ENCODE measurements around the gene GRID1. TPM values are rescaled to one million over a fixed set of nuclear protein-coding genes. Genes with fewer than 3 reads are reported as not detected.

GRID1 gene
- polyA plus RNA-seq, 12 donors, result 3.0 to 7.0 (median 4.9) TPM; not detected in 2

DNA sequence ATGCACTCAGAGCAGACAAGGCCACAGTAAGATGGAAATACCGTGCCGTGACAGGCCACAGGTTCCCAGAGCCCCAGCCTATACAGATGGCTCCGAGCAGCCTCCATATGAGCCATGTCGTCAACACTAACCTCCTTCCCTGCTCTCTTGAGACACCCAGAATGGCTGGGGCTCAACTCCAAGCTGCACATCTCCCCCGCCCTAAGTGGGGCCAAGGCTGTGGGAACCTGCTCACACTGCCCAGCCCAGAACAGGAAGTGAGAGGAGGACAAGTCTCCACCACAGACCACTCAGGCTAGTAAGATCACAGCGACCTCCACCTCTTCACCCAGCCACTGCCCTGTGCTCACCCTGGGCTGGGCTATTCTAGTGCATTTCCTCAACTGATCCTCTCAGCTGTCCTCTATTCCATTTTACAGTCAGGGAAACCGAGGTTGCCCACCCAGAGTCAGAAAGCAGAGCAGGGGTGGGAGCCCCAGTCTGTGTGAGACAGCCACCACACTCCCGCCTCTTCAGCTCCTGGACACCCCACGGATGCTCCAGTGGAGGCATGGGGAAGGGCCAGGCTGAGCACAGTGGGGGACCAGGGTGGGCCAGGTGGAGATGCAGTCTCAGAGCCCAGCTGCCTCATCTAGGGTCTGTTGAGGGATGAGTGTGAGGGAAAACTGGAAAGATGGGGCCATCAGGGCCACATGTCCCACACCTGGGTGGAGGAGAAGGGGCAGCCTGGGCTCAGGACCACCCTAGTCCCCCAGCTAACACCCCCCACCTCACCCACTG, 11.6 kb downstream of the GRID1 start:
- DNase-seq, result no peak

DNA sequence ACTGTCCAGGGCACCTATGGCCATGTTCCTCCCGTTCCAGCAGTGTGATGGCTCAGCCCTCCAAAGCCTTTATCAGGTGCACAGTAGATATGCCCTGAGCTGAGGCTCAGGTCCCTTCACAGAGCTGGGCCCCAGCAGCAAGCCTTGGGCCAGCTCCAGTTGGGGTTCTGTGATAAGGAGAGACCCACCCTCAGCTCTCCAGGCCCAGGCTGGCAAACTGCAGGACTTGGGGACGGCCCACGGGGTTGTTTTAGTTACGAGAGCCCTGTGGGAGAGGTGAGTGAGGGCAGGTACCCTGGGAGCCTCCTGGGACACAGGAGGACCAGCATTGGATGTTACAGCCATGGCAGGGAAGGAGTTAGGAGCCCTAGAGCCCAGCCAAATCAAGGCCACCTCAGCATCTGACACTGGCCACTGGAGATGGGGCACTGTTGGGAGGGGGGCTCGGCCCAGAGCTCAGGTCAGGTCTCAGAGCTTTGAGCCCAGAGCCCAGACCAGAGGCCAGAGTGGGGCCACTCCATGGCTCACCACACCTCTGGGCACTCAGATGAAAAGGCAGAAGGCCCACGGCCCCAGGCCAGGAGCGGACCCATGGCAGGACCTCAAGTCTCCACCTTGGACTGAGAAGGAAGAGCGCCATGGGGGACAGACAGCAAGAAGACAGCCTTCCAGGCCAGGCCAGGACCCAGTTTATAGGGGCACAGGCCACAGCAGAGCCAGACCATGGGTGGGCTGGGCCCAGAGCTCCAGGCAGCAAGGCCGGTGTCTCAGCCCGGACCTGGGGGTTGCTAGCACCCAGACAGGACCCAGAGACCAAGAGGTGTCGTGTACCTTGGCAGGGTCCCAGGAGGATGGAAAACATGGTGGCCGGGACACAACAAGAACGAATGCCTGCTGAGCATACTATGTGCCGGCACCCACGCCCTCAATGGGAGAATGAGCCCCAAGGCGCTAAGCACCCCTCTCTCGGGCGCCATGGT, 12.8 kb downstream of the GRID1 start:
- no peak for DNase-seq

DNA sequence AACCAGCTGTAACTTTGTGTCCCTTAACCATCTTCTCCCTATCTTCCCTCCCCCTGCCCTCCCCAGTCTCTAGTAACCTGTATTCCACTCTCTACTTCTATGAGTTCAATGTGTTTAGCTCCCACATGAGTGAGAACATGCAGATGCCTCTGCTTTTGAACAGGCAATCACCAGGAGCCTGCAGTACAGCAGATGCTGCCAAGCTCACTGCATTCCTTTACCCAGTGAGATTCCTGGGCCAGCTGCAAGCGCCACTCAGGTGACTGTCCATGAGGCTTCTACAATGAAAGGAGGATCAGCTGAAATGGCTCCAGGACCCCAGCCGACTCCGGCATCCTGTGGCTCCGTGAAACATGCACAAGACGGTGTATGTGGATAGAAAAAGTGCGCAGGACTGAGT, 15.7 kb downstream of the GRID1 start:
- no peak for DNase-seq

DNA sequence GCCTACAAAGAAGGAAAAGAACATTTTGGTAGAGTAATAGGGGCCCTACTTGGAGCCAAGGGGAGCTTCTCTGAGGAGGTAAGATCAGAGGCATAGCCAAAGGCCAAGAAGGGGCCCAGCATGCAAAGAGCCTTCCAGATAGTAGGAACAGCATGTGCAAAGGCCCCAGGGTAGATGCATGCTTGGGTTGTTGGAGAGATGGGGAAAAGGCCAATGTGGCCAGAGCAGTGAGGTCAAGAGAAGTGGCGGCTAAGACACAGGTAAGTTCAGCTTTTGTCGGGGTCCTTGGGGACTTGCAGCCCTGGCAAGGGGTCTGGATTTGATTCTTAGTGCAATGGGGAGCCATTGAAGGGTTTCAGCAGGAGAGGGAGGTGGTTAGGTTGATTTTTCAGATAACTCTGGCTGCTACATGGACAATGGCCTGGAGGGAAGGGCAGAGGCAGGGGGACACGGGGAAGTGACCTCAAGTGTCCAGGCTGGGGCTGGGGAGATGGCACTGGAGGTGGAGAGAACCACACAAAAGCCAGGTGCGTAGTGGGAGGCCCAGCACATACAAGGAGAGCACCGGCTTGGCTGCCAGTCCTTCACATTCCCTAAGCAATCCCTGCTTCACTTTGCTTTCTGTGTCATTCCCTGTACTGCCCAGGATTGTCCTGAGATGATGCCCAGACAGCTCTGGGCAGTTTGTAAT, 16.5 kb downstream of the GRID1 start:
- DNase-seq, result no peak

DNA sequence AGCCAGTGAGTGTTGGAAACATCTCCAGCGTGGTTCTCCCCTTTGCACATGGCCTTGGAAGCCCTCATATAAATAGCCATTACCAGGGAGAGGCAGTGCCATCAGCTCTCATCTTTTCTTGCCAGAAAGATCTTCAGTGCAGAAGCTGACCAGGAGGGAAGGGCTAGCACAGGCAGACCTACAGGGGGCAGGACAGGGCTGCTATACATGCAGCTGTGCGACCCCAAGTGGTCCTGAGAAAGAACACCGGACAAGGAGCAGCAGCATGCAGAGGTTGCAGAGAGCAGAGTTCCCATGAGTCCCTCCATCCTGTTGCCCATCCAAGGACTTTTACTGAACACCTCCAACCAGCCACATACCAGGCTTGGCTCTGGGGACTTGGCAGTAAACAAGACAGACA, 17.1 kb downstream of the GRID1 start:
- no peak for DNase-seq

DNA sequence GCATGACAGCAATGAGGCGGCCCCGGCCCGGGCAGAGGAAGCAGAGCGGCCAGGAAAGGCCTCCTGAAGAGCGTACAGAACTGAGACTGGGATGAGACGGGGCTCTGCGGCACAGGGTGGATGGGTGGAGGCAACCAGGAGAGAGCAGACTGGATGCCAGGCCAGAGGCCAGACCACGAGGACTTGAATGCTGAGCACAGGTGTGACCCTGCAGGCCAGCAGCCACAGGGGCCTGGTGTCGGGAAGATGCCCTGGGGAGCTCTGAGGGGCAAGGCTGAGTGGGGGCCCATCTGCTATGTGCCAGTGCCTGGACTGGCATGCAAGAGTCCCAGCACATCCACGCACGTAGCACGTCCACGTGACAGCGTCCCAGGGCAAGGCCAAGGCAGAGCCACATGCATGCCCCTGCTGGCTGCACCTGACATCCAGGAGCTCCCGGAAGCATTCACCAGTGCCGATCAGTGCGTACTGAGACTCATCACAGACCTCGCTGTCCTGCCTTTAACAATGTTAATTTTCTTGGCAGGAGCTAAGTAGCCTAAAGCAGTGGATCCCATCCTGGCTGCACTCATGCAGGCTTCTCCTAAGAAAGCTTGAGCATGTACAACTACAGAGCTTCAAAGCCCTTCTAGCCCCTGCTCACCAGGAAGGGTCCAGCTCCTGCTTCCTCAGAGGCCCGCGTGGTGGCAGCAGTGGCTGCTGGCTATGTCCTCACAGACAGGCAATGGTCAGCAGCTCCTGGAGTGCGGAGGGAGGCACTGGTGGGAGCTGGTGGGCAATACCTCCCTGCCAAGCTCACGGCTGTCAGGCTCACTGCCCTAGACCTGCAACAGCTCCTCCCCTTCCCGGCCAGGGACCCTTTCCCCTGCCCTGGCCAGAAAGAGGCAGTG, 18.0 kb downstream of the GRID1 start:
- DNase-seq, result no peak

DNA sequence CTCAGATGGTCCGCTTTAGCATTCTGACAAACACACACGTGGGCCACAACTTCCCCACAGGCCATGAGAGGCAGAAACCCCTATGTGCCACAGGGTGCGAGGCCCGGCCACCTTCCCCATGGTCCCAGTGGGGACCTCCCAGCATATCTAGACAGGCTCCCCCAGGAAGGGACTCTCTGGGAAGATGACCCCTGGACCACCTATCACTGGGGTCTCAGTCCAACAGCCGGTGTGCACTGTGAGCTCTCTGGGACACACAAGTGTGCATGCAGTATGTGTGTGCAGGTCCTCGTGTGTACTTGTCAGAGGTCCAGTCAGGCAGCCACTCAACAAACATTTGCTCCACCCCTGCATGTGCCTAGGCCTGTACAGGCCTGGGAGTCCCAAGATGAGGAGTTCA, 18.7 kb downstream of the GRID1 start:
- DNase-seq, result no peak

DNA sequence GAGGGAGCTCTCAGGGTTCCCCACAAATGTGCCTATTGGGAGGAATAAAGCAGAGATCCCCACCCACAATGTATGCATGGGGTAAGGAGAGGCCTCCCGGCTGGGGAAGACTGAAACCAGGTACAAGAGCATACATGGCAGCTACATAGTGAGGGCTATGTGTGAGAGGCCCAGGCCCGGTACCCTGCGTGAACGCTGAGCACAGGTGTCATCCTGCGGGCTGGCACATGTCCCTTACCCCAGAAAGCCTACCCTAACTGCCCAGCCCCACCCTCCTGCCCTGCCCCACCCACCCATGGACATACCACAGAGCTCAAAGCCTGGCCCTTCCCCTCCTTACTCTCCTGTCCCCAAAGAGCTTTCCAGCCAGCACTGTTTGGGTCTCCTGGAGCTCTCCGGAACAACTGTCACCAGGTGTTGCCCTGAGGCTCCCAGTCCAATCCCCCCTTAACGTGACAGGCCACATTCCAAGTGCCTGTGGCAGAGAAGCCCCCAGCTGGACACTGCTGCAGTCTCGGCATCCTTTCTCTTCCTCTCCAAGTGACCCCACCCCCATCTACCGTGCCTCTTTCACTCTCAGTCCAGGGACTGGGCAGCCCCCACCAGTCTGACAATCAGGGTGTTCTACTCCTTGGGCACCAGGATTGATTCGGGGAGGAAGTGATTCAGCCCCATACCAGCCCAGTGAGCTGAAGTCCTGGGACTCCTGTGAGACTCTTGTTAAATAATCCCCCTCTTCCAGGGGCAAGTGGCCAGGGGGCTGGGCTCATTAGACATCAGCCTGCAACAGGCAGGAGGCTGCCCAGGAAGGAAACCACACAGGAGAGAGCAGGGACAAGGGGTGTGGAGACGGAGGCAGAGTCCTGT, 19.6 kb downstream of the GRID1 start:
- no peak for DNase-seq

DNA sequence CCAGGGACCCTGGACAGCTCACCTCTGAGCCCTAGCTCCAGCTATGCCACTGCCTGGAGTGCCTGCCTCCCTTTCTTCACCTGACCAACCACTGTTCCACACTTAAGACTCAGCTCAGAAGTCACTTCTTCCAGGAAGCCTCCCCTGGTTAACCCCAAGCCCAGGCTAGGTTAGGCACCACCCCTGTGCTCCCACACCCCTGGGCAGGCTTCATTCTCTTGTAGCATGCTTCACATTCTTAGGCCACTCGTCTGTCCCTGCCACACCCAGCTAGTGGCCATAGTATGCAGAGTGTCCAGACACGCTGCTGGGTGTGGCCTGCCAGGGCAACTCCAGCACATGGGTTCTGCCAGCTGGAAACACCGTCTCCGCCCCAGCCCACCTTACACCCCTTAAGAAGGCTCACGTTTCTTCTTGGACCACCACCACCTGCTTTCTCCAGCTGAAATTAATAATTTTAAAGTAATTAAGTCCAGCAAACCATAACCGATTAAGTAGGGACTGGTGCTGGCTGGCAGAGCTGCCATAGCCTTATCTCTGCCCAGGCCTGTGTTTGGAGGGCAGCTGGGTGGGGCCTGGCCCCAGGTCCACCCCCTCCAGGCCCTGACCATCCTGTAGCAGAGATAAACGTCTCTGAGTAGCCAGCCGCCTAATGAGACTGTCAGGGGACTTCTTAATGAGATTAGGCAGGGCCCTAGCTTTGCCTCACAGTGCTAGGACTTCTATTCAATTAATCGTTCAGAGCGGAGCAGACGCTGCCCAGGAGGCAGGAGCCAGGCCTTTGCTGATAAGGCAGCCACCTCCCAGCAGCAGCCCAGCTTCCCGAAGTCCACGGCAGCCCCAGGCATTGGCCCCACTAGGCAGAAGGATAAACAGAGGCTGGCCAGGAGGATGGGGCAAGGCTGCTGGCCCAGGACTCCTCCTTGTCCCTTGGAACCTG, 20.5 kb downstream of the GRID1 start:
- no peak for DNase-seq

DNA sequence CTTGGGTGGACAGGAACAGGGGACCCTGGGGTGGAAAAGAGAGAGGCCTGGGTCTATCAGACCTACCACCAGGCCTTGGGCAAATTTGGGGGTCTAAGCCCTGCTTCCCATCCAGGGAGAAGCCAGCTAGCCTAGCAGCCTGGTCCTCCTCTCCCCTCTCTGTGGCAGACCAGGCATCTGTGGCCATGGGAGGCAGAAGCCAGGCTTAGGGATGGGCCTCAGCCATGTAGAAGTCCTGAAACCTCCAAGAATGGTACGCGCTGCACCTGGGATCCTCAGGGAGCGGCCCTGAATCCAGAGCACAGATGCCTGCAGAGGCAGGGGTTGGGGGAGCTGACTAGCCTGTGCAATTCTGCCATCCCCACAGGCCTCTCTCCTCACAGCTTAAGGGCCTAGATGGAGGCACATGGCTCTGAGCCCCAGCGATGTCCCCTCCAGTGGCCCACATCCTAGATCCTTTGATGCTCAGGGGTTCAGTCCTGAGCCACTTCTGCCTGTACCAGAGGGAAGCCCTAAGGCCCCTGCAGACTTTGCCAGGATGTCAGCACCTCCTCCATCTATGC, 21.2 kb downstream of the GRID1 start:
- DNase-seq, result no peak

DNA sequence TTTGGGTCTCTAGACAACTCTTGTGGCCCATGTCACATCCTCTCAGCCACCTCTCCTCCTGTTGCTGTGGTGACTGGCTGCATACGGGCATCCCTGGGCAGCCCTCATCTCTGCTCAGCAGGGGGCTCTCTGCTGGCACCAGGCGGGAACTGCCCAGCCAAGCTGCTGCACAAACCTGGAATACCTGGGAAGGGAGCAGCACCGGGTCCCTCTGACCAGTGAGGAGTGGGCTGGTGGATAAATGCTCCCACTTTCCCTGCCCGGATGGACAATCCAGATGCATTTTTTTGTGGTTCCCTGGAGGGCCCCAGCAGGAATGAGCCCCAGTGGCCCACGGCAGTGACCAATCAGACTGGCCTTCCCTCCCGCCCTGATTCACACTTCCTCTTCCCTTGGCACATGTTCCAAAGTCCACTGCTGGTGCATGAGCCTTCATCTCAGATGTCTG, 21.9 kb downstream of the GRID1 start:
- DNase-seq, result no peak

DNA sequence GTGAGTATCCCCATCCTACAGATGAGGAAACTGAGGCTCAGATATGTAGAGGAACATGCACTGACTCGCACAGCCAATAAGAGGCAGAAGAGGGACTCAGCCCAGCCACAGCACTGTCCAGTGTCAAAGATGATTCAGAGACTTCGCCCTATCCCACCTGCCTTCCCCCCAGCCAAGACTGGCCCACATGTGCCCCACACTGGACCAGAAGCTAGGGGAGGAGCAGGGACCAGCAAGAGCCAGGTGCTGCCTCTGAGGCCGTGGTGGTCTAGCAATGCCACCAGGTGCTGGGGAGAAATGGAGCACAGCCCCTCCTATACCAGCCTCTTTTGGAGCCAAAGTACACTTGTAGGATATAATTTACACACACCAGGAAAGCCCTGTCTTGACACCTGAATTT, 22.3 kb downstream of the GRID1 start:
- no peak for DNase-seq

DNA sequence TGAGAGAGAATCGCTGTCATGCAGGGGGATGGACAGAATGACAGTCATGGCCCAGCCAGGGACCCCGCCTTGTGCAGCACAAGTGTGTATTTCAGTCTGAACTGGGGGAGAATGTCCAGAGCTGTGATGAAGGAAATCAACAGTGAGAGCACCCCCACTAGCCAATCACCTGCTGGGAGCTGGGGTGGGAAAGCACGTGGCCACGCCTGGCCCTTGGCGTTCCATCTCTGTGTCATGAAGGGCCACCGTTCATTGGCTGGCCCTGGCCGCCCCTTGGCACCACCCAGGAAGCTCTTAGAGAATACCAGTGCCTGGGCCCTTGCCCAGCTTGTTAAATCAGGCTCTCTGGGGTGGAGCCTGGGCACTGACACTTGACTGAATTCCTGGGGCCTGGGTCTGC, 22.8 kb downstream of the GRID1 start:
- DNase-seq, result no peak

DNA sequence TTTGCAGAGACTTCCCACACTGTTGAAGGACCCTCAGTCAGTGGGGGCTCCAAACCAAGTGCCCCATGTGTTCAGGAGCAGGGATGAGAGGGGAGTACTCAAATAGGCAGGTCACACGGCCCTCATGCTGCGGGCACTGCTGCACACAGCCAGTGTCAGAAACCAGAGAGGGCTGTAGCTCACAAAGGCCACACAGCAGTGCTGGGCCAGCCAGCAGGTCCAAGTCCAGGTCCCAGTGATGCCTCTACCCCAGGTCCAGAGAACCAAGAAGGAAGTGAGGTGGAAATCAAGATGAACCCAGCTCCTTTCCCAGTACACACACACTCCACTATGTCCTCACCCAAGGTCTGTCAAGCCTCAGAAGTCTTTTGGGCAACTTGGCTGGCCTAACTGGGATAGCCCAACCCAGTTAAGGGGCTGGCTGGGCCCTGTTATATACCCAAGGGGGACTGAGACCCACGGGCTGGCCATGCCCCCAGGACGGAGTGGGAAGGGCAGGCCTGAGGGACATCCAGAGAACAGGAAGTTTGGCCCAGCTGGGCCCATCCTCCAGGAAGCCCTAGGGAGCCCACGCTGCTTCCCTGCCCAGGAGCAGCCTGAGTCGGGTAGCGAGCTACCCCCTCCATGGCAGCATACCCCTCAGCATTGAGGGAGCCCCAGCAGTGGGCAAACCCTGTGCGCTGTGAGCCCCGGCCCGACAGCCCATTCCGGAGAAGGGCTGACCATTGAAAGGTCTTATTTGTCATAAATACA, 24.3 kb downstream of the GRID1 start:
- DNase-seq, result no peak

DNA sequence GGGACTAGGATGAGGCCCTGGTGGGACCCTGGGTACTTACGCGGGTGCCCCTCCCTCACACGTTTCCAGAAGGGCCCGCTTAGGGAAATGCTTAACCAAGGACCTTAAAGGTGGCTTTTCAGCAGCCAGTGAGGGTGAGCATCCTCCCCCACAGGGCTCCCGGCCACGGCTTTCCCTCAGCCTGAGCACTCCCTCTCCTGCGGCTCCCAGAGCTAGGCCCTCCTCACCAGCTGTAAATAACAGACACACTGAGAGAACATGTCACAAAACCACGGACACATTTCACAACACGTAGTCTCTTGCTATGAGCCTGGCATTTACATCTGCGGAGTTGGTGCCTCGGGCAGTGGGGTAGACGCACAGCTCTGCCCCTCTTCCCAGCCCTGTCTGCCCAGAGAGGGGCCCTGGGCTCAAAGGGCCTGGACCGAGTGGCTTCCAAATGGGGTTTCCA, 25.2 kb downstream of the GRID1 start:
- no peak for DNase-seq

DNA sequence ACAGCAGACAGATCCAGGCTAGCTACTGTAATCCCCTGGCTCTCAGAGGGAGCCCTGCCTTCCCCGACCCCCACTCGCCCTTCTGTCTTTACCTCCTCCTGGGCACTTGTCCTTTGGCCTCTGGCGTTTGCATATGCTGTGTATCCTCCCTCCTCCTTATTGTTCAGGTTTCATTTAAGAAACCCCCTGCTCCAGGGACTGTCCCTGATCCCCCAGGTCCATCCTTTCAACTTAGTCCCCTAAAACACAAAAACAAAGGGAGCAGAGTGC, 25.7 kb downstream of the GRID1 start:
- DNase-seq, result no peak

DNA sequence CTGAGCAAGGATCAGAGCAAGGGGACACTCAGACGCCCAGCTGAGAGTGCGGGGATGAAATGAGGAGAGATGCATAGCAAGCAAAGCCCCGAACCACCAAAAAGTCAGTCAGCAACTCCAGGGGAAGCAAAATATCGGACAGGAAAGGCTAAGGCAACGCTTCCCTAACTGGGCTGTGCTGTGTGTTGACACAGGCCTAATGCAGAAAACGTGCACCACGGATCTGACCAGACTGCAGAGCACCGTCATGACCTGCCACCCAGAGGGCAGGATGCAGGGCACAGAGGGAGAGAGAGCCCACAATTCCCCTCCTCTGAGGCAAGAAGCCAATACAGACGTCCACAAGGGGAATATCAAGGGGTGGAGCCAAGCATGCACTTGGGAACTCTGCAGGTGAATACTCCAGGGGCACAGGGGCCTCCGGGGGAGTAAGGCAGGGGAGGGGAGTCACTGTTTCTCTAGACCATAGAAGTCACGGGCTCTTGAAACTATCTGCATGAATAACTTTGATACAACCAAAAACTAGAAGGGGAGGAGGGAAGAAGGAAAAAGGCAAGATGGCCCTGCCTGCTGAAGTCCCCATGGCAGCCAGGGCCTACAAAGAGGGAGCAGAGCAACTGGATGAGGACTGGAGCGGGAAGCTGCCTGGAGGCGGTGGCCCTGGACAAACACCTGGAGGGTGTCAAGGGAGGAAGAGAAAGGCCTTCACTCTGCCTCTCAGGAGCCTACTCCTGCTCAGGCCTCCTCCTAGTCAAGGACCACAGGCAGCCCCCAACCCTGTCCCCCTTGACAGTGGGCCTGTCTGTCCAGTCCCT, 26.2 kb downstream of the GRID1 start:
- DNase-seq, result no peak
